Thyroid gland (tissue), 4 donors: ENCODE results near the gene ERI2.

ENCODE experiments used
- CTCF ChIP-seq, 6 experiments: fragments of 200-600 bp in 3 of 6; fragments of 450-650 bp in 3 of 6; sonication (generic) in 3 of 6; IDR thresholded peaks; one replicate each; pipeline ENCODE4 v1.5.1; 2016 to 2019; ENCODE audit warnings: antibody characterized with exemption in 6 of 6, mild to moderate bottlenecking in 2 of 6, inconsistent platforms in 1 of 6, moderate library complexity in 1 of 6
- POLR2A ChIP-seq, 2 donors: fragments of 450-650 bp; IDR thresholded peaks; one replicate each; pipeline ENCODE4 v1.6.1; 2017; ENCODE audit warnings: antibody characterized with exemption in 2 of 2, mild to moderate bottlenecking in 2 of 2, moderate library complexity in 1 of 2

GRCh38 chr16:20853143-20853542 lies 46.9 kb upstream of the ERI2 start:
- TF ChIP-seq CTCF (IDR thresholded peaks at IDR 0.05) = no peak
- no peak for TF ChIP-seq POLR2A (IDR thresholded peaks at IDR 0.05)
